ENCODE measurements around the gene MCTP1.
"Not testable (repeated sequence)": the region's sequence is repeated elsewhere in the genome, so short reads cannot be mapped to it uniquely, and the experiment has no call there.

MCTP1 gene

GRCh38 chr5:95251185-95251584 is 33.7 kb downstream of the MCTP1 start:
- no peak for DNase-seq (ENCODE audit: low read depth)

DNA sequence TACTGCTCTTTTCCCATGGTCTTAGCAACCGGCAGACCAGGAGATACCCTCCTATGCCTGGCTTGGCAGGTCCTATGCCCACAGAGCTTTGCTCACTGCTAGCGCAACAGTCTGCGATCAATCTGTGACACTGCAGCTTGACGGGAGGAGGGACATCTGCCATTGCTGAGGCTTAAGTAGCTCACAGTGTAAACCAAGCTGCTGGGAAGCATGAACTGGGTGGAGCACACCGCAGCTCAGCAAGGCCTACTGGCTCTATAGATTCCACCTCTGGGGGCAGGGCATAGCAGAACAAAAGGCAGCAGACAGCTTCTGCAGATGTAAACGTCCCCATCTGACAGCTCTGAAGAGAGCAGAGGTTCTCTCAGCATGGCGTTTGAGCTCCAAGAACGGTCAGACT is 40.4 kb downstream of the MCTP1 start:
- DNase-seq (ENCODE audit: low read depth): no peak

- DNase-seq (ENCODE audit: low read depth): no peak
Measured at GRCh38 chr5:95241635-95242034, 43.3 kb downstream of the MCTP1 start.

DNA sequence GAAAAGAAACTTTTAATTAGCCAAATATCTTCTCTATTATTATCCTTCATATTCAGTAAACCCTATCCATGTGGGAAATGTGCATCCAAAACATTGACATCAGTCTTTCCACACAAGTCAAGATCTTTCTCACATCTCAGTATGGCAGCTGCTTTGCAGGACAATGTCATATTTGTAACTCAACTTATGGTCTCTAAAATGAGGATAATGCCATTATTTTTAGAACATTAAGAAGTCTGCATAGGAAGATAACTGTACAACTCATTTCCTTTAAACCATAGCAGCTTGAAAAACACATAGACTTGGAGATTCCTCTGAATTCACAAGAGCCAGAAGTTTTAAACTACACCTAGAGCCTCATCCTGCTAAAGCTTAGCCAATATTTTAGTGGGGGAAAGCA is 43.7 kb downstream of the MCTP1 start:
- DNase-seq (ENCODE audit: low read depth): no peak

- no peak for DNase-seq (ENCODE audit: low read depth)
Measured at GRCh38 chr5:95238560-95239325, 46.2 kb downstream of the MCTP1 start.

DNA sequence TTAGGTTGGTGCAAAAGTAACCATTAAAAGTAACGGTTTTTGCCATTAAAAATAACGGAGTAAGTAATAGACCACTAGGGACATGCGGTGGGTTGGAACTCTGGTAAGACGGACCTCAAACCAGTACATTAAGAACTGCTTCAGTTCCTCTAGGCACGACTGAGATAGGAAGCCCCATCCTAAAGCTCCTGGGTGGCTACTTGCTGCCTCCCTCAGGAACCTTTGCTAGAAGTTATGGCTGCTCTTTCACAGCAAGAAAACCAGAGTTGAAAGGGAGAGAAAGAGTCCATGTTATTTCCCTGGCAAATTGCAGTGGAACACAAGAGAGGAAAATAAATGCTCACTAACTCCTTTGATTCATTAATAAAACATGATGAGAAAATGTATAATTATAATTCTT is 47.6 kb downstream of the MCTP1 start:
- no peak for DNase-seq (ENCODE audit: low read depth)

GRCh38 chr5:95235439-95235982 is 49.4 kb downstream of the MCTP1 start:
- DNase-seq (ENCODE audit: low read depth): no peak

- DNase-seq (ENCODE audit: low read depth): no peak
Measured at GRCh38 chr5:95229646-95230045, 55.2 kb downstream of the MCTP1 start.

GRCh38 chr5:95224701-95225459 is 60.0 kb downstream of the MCTP1 start:
- DNase-seq (ENCODE audit: low read depth): no peak

- no peak for DNase-seq (ENCODE audit: low read depth)
Measured at GRCh38 chr5:95223566-95224258, 61.2 kb downstream of the MCTP1 start.

DNA sequence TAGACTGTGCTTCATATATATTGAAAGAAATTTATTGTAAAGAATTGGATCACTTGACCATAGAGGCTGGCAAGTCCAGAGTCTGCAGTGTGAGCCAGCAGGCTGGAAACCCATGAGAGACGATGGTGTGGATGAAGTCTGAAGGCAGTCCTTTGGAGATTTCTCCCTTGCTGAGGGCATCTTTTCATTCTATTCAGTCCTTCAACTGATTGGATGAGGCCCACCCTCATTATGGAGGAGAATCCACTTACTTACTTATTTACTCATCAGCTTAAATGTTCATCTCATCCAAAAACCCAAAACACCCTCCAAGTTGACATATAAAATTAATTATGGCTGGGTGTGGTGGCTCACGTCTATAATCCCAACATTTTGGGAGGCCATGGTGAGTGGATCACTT is 62.1 kb downstream of the MCTP1 start:
- no peak for DNase-seq (ENCODE audit: low read depth)

GRCh38 chr5:95221234-95221633 is 63.7 kb downstream of the MCTP1 start:
- DNase-seq (ENCODE audit: low read depth): no peak

DNA sequence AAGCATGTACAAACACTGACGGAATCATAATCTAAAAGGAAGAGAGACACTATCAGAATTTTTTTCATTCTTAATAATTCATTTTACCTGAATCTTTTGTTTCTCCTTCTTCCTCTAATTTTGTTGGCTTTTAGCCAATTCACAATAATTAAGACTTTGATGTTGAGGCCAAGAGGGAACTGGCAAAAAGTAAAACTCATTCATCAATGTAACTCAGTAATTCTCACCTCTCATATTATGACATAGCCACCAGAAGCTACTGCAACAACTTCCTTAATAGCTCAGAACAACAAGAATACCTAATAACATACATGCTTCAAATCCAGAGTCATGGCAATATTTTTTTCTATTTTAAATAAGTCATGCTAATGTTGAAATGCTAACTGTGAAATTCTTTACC is 64.5 kb downstream of the MCTP1 start:
- no peak for DNase-seq (ENCODE audit: low read depth)

GRCh38 chr5:95219411-95219810 is 65.5 kb downstream of the MCTP1 start:
- no peak for DNase-seq (ENCODE audit: low read depth)

DNA sequence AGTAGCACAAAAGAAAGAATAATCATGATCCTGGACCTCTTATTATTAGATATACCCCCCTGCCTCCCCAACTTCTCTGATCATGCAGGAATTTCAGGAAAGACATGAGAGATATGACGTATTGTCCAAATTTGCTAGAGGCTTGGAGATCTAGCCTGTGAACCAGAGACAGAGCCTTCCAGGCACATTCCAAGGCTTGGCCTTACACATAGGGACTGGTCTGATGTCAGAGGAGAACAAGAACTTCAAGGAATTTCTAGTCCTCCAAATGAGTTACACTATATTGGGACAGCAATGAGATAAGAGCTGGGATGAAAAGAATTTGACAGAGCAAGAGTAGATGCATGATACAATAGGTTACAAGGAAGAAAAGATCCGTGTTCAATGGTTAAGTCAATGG is 67.0 kb downstream of the MCTP1 start:
- no peak for DNase-seq (ENCODE audit: low read depth)

DNA sequence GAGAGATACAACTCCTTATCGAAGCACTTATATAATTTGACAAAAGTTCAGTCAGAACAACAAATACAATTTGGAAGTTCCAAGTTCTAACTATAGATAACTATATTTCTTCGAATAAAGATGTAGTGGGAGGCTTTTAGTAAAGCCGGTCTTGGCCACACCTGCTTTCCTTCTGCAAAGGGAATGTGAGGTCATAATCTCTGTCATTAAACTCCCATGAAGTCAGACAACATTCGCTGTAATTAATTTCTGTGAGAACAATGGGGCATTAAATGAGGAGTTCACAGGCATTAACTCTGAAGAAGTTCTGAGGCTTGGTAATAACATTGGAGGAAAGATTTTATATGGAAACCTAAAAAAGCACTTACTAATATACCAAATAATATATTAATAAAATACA is 67.5 kb downstream of the MCTP1 start:
- DNase-seq (ENCODE audit: low read depth): no peak

GRCh38 chr5:95216136-95216955 is 68.5 kb downstream of the MCTP1 start:
- no peak for DNase-seq (ENCODE audit: low read depth)

- not testable (repeated sequence) for DNase-seq (ENCODE audit: low read depth)
Measured at GRCh38 chr5:95207811-95208210, 77.1 kb downstream of the MCTP1 start.

GRCh38 chr5:95194856-95195255 is 90.0 kb downstream of the MCTP1 start:
- DNase-seq (ENCODE audit: low read depth): no peak

DNA sequence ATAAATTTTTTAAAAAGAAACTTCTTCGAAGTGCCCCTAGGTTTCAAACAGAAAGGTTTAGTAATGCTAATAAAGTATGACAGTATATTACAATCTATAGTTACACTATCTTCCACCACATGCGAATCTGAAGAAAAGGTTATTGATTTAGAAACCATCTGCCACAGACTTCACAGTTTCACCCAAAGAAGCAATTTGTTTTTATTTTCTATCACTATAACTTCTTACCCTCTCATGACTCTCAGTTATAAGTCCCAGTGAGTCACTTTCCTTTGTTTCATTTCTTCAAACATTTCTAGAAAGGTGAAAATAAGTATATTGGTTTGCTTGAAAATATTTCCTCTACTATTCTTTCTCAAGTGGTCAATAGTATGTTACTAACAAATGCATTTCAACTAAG is 93.6 kb downstream of the MCTP1 start:
- DNase-seq (ENCODE audit: low read depth): no peak

- no peak for DNase-seq (ENCODE audit: low read depth)
Measured at GRCh38 chr5:95184924-95185323, 100.0 kb downstream of the MCTP1 start.

GRCh38 chr5:95181644-95182043 is 103.2 kb downstream of the MCTP1 start:
- DNase-seq (ENCODE audit: low read depth): no peak

All from activated T-helper 9 cell treated with anti-CD3 and anti-CD28 coated beads, Interleukin-2, amount 50 U/mL, for 16 hours (primary cell).